Mammary epithelial cell (primary cell): Measurements from ENCODE around the gene FANCI.

Experiments used
- CTCF ChIP-seq, 2 donors: IDR thresholded peaks in 1 of 2; conservative IDR thresholded peaks in 1 of 2; 2 replicates each; pipeline ENCODE4 v1.5.1; 2011 to 2012; ENCODE audit warnings: inconsistent platforms in 2 of 2, low read length in 2 of 2, mild to moderate bottlenecking in 2 of 2, control low read depth in 1 of 2, low read depth in 1 of 2; ENCODE audit not compliant: insufficient read depth in 1 of 2; ENCODE audit errors: extremely low read depth in 1 of 2
- EZH2 ChIP-seq: IDR thresholded peaks from 2 replicates; pipeline ENCODE4 v1.6.1; 2012; ENCODE audit warnings: low read length, inconsistent platforms, borderline replicate concordance

- TF ChIP-seq CTCF (conservative IDR thresholded peaks at IDR 0.05 in 1 of 2, IDR thresholded peaks at IDR 0.05 in 1 of 2; ENCODE audit: extremely low read depth in 1 of 2, insufficient read depth in 1 of 2, low read depth in 1 of 2, low read length in 2 of 2) (no peak), EZH2 (no peak)
Measured at GRCh38 chr15:89364341-89364740, 120.6 kb downstream of the FANCI start.
